Measurements from ENCODE around the gene MON1A.
"Not testable (repeated sequence)": the region's sequence is repeated elsewhere in the genome, so short reads cannot be mapped to it uniquely, and the experiment has no call there.

DNA sequence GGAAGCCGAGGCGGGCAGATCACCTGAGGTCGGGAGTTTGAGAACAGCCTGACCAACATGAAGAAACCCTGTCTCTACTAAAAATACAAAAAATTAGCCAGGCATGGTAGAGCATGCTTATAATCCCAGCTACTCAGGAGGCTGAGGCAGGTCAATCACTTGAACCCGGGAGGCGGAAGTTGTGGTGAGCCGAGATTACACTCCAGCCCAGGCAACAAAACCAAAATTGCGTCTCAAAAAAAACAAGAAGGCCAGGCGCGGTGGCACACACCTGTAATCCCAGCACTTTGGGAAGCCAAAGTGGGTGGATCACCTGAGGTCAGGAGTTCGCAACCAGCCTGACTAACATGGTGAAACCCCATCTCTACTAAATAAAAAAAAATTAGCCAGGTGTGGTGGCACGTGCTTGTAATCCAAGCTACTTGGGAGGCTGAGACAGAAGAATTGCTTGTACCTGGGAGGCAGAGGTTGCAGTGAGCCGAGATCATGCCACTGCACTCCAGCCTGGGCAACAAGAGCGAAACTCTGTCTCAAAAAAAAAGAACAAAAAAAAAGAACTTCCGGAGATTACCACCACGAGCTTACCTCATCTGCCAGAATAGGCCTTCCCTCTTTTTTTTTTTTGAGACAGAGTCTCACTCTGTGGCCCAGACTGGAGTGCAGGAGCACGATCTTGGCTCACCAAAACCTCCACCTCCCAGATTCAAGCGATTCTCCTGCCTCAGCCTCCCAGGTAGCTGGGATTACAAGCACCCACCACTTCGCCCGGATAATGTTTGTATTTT is 11.6 kb downstream of the MON1A start:
- TF ChIP-seq, protein P1, sequence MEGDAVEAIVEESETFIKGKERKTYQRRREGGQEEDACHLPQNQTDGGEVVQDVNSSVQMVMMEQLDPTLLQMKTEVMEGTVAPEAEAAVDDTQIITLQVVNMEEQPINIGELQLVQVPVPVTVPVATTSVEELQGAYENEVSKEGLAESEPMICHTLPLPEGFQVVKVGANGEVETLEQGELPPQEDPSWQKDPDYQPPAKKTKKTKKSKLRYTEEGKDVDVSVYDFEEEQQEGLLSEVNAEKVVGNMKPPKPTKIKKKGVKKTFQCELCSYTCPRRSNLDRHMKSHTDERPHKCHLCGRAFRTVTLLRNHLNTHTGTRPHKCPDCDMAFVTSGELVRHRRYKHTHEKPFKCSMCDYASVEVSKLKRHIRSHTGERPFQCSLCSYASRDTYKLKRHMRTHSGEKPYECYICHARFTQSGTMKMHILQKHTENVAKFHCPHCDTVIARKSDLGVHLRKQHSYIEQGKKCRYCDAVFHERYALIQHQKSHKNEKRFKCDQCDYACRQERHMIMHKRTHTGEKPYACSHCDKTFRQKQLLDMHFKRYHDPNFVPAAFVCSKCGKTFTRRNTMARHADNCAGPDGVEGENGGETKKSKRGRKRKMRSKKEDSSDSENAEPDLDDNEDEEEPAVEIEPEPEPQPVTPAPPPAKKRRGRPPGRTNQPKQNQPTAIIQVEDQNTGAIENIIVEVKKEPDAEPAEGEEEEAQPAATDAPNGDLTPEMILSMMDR (IDR thresholded peaks at IDR 0.05; ENCODE audit: low read length): not testable (repeated sequence)
- not testable (repeated sequence) for TF ChIP-seq EZH2 (optimal IDR thresholded peaks at IDR 0.05; ENCODE audit: low read depth, low read length); EZH2phosphoT487 (IDR thresholded peaks at IDR 0.05; ENCODE audit: low read length)
